H1 (cell line): Measurements from ENCODE around the gene SDR39U1. TPM values are rescaled to one million over a fixed set of nuclear protein-coding genes. Genes with fewer than 3 reads are reported as not detected.

Source experiments
- CTCF ChIA-PET: fragments of 300-600 bp; sonication (Branson Sonifier 250); formaldehyde crosslinking; loops from one replicate; lab custom pipeline; 2021; ENCODE audit not compliant: partially characterized antibody; lab: Charles Lee
- POLR2A ChIA-PET: fragments of 300-600 bp; sonication (Branson Sonifier 250); formaldehyde crosslinking; loops from one replicate; lab custom pipeline; 2021; ENCODE audit warnings: inconsistent platforms; ENCODE audit not compliant: partially characterized antibody; lab: Charles Lee
- DNase-seq, 2 experiments: peaks; one replicate each; pipeline versions ENCODE4 v3.0.0 to v3.0.0-alpha.2; 2010 to 2022; ENCODE audit warnings: low spot score in 2 of 2, low read depth in 1 of 2, mixed read lengths in 1 of 2
- FAIRE-seq: peaks from 2 replicates; lab custom pipeline; 2011; peaks lifted over from hg19 to GRCh38; lab: Jason Lieb, UNC
- H2AFZ ChIP-seq: 2 replicates; pipeline ENCODE4 v1.8.1; 2012; ENCODE audit warnings: low read length, inconsistent platforms
- H2AK5ac ChIP-seq: 2 replicates; pipeline ENCODE4 v1.6.1; 2013; ENCODE audit warnings: low read depth, low read length
- H2BK120ac ChIP-seq: replicated peaks from 2 replicates; pipeline ENCODE3; 2013; ENCODE audit warnings: low read depth, low read length, inconsistent platforms
- H2BK12ac ChIP-seq: 2 replicates; pipeline ENCODE4 v1.6.1; 2013; ENCODE audit warnings: low read depth, low read length
- H2BK15ac ChIP-seq: 2 replicates; pipeline ENCODE4 v1.6.1; 2013; ENCODE audit warnings: low read length
- H2BK20ac ChIP-seq: 2 replicates; pipeline ENCODE4 v1.6.1; 2013; ENCODE audit warnings: low read length
- H2BK5ac ChIP-seq: 2 replicates; pipeline ENCODE4 v1.6.1; 2013; ENCODE audit warnings: low read depth, low read length
- H3K14ac ChIP-seq: 2 replicates; pipeline ENCODE4 v1.6.1; 2013; ENCODE audit warnings: inconsistent platforms; ENCODE audit not compliant: insufficient read length
- H3K18ac ChIP-seq: 2 replicates; pipeline ENCODE4 v1.6.1; 2013; ENCODE audit warnings: low read length; ENCODE audit errors: extremely low read depth
- H3K23ac ChIP-seq: 2 replicates; pipeline ENCODE4 v1.6.1; 2013; ENCODE audit warnings: inconsistent platforms; ENCODE audit not compliant: insufficient read length
- H3K23me2 ChIP-seq: 2 replicates; pipeline ENCODE4 v1.6.1; 2013; ENCODE audit warnings: low read depth, low read length
- H3K27ac ChIP-seq: 2 replicates; pipeline ENCODE4 v1.6.1; 2011; ENCODE audit warnings: low read depth, low read length, inconsistent platforms
- H3K27me3 ChIP-seq, 4 experiments: replicated peaks in 1 of 4; 1 replicate in 1 of 4; 2 replicates in 3 of 4; pipeline versions ENCODE4 v1.6.1 to v1.8.1; 2011 to 2013; ENCODE audit warnings: low read length in 3 of 4, mild to moderate bottlenecking in 3 of 4, inconsistent platforms in 2 of 4, mixed read lengths in 2 of 4, moderate library complexity in 1 of 4; ENCODE audit not compliant: control insufficient read depth in 3 of 4, insufficient read depth in 3 of 4; ENCODE audit errors: extremely low read depth in 1 of 4
- H3K36me3 ChIP-seq, 4 experiments: 2 replicates each; pipeline versions ENCODE4 v1.6.1 to v1.8.1; 2011 to 2013; ENCODE audit warnings: mild to moderate bottlenecking in 4 of 4, low read length in 3 of 4, moderate library complexity in 2 of 4, control low read depth in 1 of 4, inconsistent platforms in 1 of 4; ENCODE audit not compliant: insufficient read depth in 4 of 4, control insufficient read depth in 2 of 4
- H3K4ac ChIP-seq: replicated peaks from 2 replicates; pipeline ENCODE3; 2013; ENCODE audit warnings: low read length, low read depth, mixed read lengths, inconsistent platforms; ENCODE audit not compliant: insufficient read length
- H3K4me1 ChIP-seq, 4 experiments: replicated peaks in 1 of 4; 1 replicate in 1 of 4; 2 replicates in 3 of 4; pipeline versions ENCODE4 v1.6.1 to v1.8.1; 2011 to 2013; ENCODE audit warnings: low read length in 3 of 4, inconsistent platforms in 2 of 4, mixed read lengths in 1 of 4; ENCODE audit not compliant: insufficient read depth in 4 of 4, control insufficient read depth in 3 of 4
- H3K4me2 ChIP-seq, 2 experiments: 2 replicates each; pipeline versions ENCODE4 v1.6.1 to v1.8.1; 2011 to 2013; ENCODE audit warnings: low read depth in 2 of 2, low read length in 2 of 2, control low read depth in 1 of 2, inconsistent platforms in 1 of 2, mild to moderate bottlenecking in 1 of 2; ENCODE audit not compliant: insufficient read depth in 1 of 2
- H3K4me3 ChIP-seq, 4 experiments: fragments of 200-600, 300-600 bp in 1 of 4; sonication (generic), shearing (Covaris generic), sonication (Bioruptor Twin) in 1 of 4; 2 replicates each; pipeline versions ENCODE4 v1.5.1 to v1.8.1; 2011 to 2016; ENCODE audit warnings: low read length in 4 of 4, low read depth in 3 of 4, control low read depth in 2 of 4, inconsistent platforms in 2 of 4, mild to moderate bottlenecking in 2 of 4, mixed read lengths in 1 of 4, moderate library complexity in 1 of 4; ENCODE audit not compliant: insufficient read depth in 2 of 4; ENCODE audit errors: extremely low read depth in 1 of 4
- H3K56ac ChIP-seq: replicated peaks from 2 replicates; pipeline ENCODE3; 2013; ENCODE audit warnings: low read depth, mild to moderate bottlenecking, mixed read lengths, low read length, inconsistent platforms; ENCODE audit not compliant: insufficient read length
- H3K79me1 ChIP-seq: 2 replicates; pipeline ENCODE4 v1.6.1; 2013; ENCODE audit warnings: low read depth, low read length, control low read depth
- H3K79me2 ChIP-seq, 2 experiments: 2 replicates each; pipeline versions ENCODE4 v1.6.1 to v1.8.1; 2012 to 2013; ENCODE audit warnings: low read length in 2 of 2, mild to moderate bottlenecking in 2 of 2, inconsistent platforms in 1 of 2; ENCODE audit not compliant: insufficient read depth in 2 of 2, control insufficient read depth in 1 of 2
- H3K9ac ChIP-seq, 4 experiments: replicated peaks in 1 of 4; 1 replicate in 1 of 4; 2 replicates in 3 of 4; pipeline versions ENCODE4 v1.6.1 to v1.8.1; 2011 to 2013; ENCODE audit warnings: low read depth in 3 of 4, low read length in 3 of 4, control low read depth in 2 of 4, mild to moderate bottlenecking in 2 of 4, moderate library complexity in 2 of 4, inconsistent platforms in 1 of 4; ENCODE audit errors: extremely low read depth in 1 of 4
- H3K9me3 ChIP-seq, 2 experiments: 2 replicates each; pipeline versions ENCODE4 v1.6.1 to v1.8.1; 2012 to 2013; ENCODE audit warnings: mild to moderate bottlenecking in 2 of 2, moderate library complexity in 2 of 2, control low read depth in 1 of 2, inconsistent platforms in 1 of 2, low read depth in 1 of 2, low read length in 1 of 2, mixed read lengths in 1 of 2; ENCODE audit not compliant: insufficient read depth in 2 of 2
- H4K20me1 ChIP-seq, 2 experiments: replicated peaks in 1 of 2; 2 replicates each; pipeline versions ENCODE3 to v1.8.1; 2011 to 2013; ENCODE audit warnings: inconsistent platforms in 2 of 2, low read length in 2 of 2, mild to moderate bottlenecking in 1 of 2; ENCODE audit not compliant: insufficient read depth in 2 of 2, control insufficient read depth in 1 of 2
- H4K5ac ChIP-seq: 2 replicates; pipeline ENCODE4 v1.6.1; 2013; ENCODE audit warnings: low read length, low read depth, mixed read lengths, inconsistent platforms; ENCODE audit not compliant: insufficient read length
- H4K8ac ChIP-seq: 2 replicates; pipeline ENCODE4 v1.8.0; 2013; ENCODE audit warnings: mild to moderate bottlenecking, moderate library complexity, low read length, inconsistent platforms; ENCODE audit not compliant: insufficient read depth; ENCODE audit errors: extremely low read depth
- H4K91ac ChIP-seq: replicated peaks from 2 replicates; pipeline ENCODE3; 2013; ENCODE audit warnings: low read length, mixed read lengths, inconsistent platforms; ENCODE audit not compliant: insufficient read length
- ASH2L ChIP-seq: fragments of 200-600, 300-600 bp; sonication (generic); IDR thresholded peaks from one replicate; pipeline ENCODE4 v1.7.1; 2017; ENCODE audit warnings: low read length
- BCL11A ChIP-seq, 2 experiments: IDR thresholded peaks; one replicate each; pipeline ENCODE4 v1.6.1; 2011; ENCODE audit warnings: low read depth in 2 of 2, low read length in 2 of 2, mild to moderate bottlenecking in 2 of 2
- CBX5 ChIP-seq: fragments of 300-800, 300-1000 bp; sonication (generic); IDR thresholded peaks from 2 replicates; pipeline ENCODE4 v1.7.1; 2016; ENCODE audit warnings: antibody characterized with exemption, low read length, low read depth
- E2F6 ChIP-seq: IDR thresholded peaks from 2 replicates; pipeline ENCODE4 v1.6.1; 2012; ENCODE audit warnings: inconsistent platforms
- EZH2 ChIP-seq: fragments of 200-600 bp; sonication (generic); IDR thresholded peaks from 2 replicates; pipeline ENCODE4 v1.7.1; 2012; ENCODE audit warnings: low read depth, mild to moderate bottlenecking, moderate library complexity, low read length, inconsistent platforms; ENCODE audit not compliant: severe bottlenecking
- JUN ChIP-seq: IDR thresholded peaks from 2 replicates; pipeline ENCODE4 v1.6.1; 2011; ENCODE audit warnings: low read depth, mild to moderate bottlenecking, improper control_type of control experiment, low read length
- PHF8 ChIP-seq: fragments of 200-600 bp; sonication (generic); conservative IDR thresholded peaks from 2 replicates; pipeline ENCODE4 v1.7.1; 2012; ENCODE audit warnings: low read depth, mild to moderate bottlenecking, inconsistent platforms, low read length, moderate library complexity
- POLR2A ChIP-seq, 2 experiments: IDR thresholded peaks; 1 replicate in 1 of 2; 2 replicates in 1 of 2; pipeline ENCODE4 v1.6.1; 2011; ENCODE audit warnings: low read depth in 2 of 2, low read length in 2 of 2, mild to moderate bottlenecking in 2 of 2; ENCODE audit errors: control extremely low read depth in 1 of 2
- SAP30 ChIP-seq: fragments of 300-600 bp; sonication (generic); IDR thresholded peaks from 2 replicates; pipeline ENCODE4 v1.7.1; 2012; ENCODE audit warnings: low read length, moderate library complexity, mild to moderate bottlenecking, inconsistent platforms; ENCODE audit not compliant: insufficient read depth, insufficient replicate concordance
- WGBS, 2 experiments: shearing (Covaris generic) in 1 of 2; methylation state at CpG; one replicate each; pipeline versions ENCODE4 v1.1.6 to v1.1.7; 2013 to 2015; ENCODE audit warnings: low lambda C conversion rate in 2 of 2, mixed read lengths in 2 of 2, inconsistent platforms in 1 of 2, low coverage in 1 of 2, missing lambda C conversion rate in 1 of 2; ENCODE audit not compliant: insufficient replicate concordance in 2 of 2, insufficient coverage in 1 of 2, insufficient read length in 1 of 2; ENCODE audit errors: extremely low coverage in 1 of 2, missing lambda C conversion rate in 1 of 2; 5-methylcytosine and 5-hydroxymethylcytosine counted together
- polyA plus RNA-seq, 7 experiments: library from polyadenylated mRNA; depleted of rRNA in 3 of 7; stranded (reverse) in 5 of 7; unstranded in 2 of 7; fragments of >200 nt in 5 of 7; fragments of 200-250 nt in 2 of 7; gene quantifications; 1 replicate in 5 of 7; 2 replicates in 1 of 7; 4 replicates in 1 of 7; pipeline versions ENCODE4 v1.2.1 to v1.2.3, GENCODE V29; 2011 to 2013; ENCODE audit warnings: missing spikeins in 2 of 7, mixed read lengths in 2 of 7
- total RNA-seq: library from RNA; stranded (reverse); fragmentation: NEBNext Ultra II Directional; extraction: Animal tissue kit (Norgen Biotek cat#: 25700); gene quantifications from 2 replicates; pipeline ENCODE4 v1.2.1, GENCODE V29; 2021

Gene SDR39U1
- total and polyA plus RNA-seq, 2 of the 8 experiments (the other 6 are each of a cell fraction or from before 2014, with no cell fraction given) = 46.7 to 98.8 TPM

- no peak overlapping the region for H3K23ac ChIP-seq
Measured at GRCh38 chr14:24426150-24426911, 16.2 kb downstream of the SDR39U1 start.

More at GRCh38 chr14:24426150-24426911, 16.2 kb downstream of the SDR39U1 start:
- no peak overlapping the region for H3K4me2 ChIP-seq
- peaks cover 5 to 19% (median 12%) of the 10 kb centered on the region in 4 experiments for H3K4me1 ChIP-seq
- H4K5ac ChIP-seq = no peak overlapping the region
- H3K79me2 ChIP-seq = no peaks in the 10 kb centered on the region
- no peak overlapping the region for H2BK15ac ChIP-seq
- H3K79me1 ChIP-seq = no peaks in the 10 kb centered on the region
- H3K27ac ChIP-seq = no peak overlapping the region
- WGBS, 2 experiments = 86% methylated on average over 2 of the region's 2 CpGs; no CpG with 5 or more reads in 1 of the 2 experiments
- H3K18ac ChIP-seq = no peak overlapping the region
- no peaks in the 10 kb centered on the region for H3K9me3 ChIP-seq
- no peak overlapping the region for H2AK5ac ChIP-seq
- no peak overlapping the region for H3K9ac ChIP-seq
- no peak overlapping the region for H4K91ac ChIP-seq
- no peak overlapping the region for H3K4me3 ChIP-seq
- H3K14ac ChIP-seq = no peak overlapping the region
- H4K20me1 ChIP-seq = peaks cover 0 to 2% of the 10 kb centered on the region in 2 experiments
- H3K56ac ChIP-seq = no peak overlapping the region
- POLR2A ChIA-PET = interaction anchor here (0.6 to 1.9 kb wide), 4 partner anchors 16 to 99 kb away, joined by 3 to 5 read pairs (median 4); partner anchors contain the start of gene SDR39U1
- FAIRE-seq (no peak), DNase-seq (no peak)
- 0 out of 2 replicates have a peak overlapping the region, but pooled peaks have one; percentile 90 for H2BK12ac ChIP-seq
- H2AFZ ChIP-seq = peak overlapping the region; percentile 80; the same call in 1 of the 2 replicates
- no peak overlapping the region for H4K8ac ChIP-seq
- no peak overlapping the region for H3K4ac ChIP-seq
- peaks cover 5% of the 10 kb centered on the region; the same call in 1 of the 2 replicates for H3K23me2 ChIP-seq
- H2BK120ac ChIP-seq = no peak overlapping the region
- H2BK20ac ChIP-seq = no peak overlapping the region
- H3K36me3 ChIP-seq = no peaks in the 10 kb centered on the region
- TF ChIP-seq PHF8 (no peak), POLR2A (IDR thresholded peaks at IDR 0.05; ENCODE audit: control extremely low read depth in 1 of 2, low read depth in 2 of 2, low read length in 2 of 2) (no peak), JUN (no peak), E2F6 (no peak), EZH2 (no peak), CBX5 (no peak), SAP30 (no peak), BCL11A (IDR thresholded peaks at IDR 0.05; ENCODE audit: low read depth in 2 of 2, low read length in 2 of 2) (no peak), ASH2L (no peak)
- H2BK5ac ChIP-seq = no peak overlapping the region
- peaks cover 0 to 20% (median 1%) of the 10 kb centered on the region in 4 experiments; a peak in 3 of 7 replicates for H3K27me3 ChIP-seq
- CTCF ChIA-PET = interaction anchor here (0.6 to 21.3 kb wide), 11 partner anchors 7 to 1480 kb away, joined by 3 to 664 read pairs (median 23); partner anchors contain the start of genes ADCY4, NFATC4 and RIPK3
